ENCODE data around the gene ZNF726. TPM values are rescaled to one million over a fixed set of nuclear protein-coding genes. Genes with fewer than 3 reads are reported as not detected.
A peak's percentile ranks its signal among the peaks of the same experiment; 100 is the strongest.
"Not testable (repeated sequence)": the region's sequence is repeated elsewhere in the genome, so short reads cannot be mapped to it uniquely, and the experiment has no call there.

ZNF726 gene
- total RNA-seq, 2 experiments from 2014 or later = 19.1 to 20.2 TPM

GRCh38 chr19:23904406-23904805 lies 10.3 kb upstream of the ZNF726 start:
- Mint-ChIP-seq H3K4me1 (no peaks in the 10 kb centered on the region), H3K27ac (no peak overlapping the region), H3K36me3 (ENCODE audit: low read depth) (no peaks in the 10 kb centered on the region), H3K9me3 (ENCODE audit: low read depth) (peaks cover 21% of the 10 kb centered on the region), H3K27me3 (no peaks in the 10 kb centered on the region), H3K4me3 (no peak overlapping the region)
- POLR2A ChIA-PET = no interaction called here
- no peak for ATAC-seq
- CTCF ChIA-PET = no interaction called here
- DNase-seq = no peak
- intact Hi-C loops (cut with DNase I, micrococcal nuclease) = no loop called here

DNA sequence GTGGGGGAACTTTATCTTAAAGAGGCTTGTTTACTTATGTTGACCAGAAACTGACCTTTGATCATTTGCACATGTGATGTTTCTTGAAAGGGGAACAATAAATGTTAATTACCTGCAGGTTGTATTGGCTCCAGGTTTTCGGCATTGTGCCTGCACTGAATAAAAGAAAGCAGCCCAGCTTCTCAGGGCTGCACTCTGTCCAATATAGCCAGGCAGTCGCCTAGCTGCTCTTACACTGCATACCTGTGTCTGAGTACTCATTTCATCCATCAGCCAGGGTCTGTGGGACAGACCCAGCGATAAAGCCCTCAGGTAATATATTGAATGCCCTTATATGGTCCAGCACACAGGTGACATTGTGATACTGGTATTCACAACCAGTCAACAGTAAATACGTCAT lies 8.9 kb upstream of the ZNF726 start:
- Mint-ChIP-seq H3K27me3 (no peaks in the 10 kb centered on the region), H3K9me3 (ENCODE audit: low read depth) (peaks cover 21% of the 10 kb centered on the region), H3K27ac (no peak overlapping the region), H3K4me1 (no peaks in the 10 kb centered on the region), H3K36me3 (ENCODE audit: low read depth) (no peaks in the 10 kb centered on the region), H3K4me3 (no peak overlapping the region)
- ChIA-PET CTCF (no interaction called here), POLR2A (no interaction called here)
- DNase-seq (no peak), ATAC-seq (no peak)
- intact Hi-C loops (cut with DNase I, micrococcal nuclease) = no loop called here

DNA sequence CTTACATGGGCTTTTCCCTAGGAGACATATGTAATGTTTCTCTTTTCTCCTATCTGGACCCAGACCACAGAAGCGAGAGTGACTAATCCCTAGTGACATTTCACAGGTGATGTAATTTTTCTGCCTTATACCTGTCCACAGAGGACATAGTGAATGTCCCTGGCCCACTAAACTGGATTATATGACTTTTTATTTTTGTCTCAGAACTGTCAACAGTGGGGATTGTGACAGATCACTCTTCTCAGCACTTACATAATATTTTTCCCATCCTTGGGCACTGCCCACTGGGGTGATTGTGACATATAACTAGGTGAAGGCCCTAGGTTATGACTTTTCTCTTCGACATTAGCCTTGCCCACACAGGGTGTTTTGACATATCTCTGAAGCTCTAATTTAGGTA lies 7.9 kb upstream of the ZNF726 start:
- H3K4me3 Mint-ChIP-seq = no peak overlapping the region
- H3K27ac Mint-ChIP-seq = no peak overlapping the region
- no peaks in the 10 kb centered on the region for H3K4me1 Mint-ChIP-seq
- intact Hi-C loops (cut with DNase I, micrococcal nuclease) = no loop called here
- DNase-seq (no peak), ATAC-seq (no peak)
- no peaks in the 10 kb centered on the region for H3K36me3 Mint-ChIP-seq (ENCODE audit: low read depth)
- CTCF ChIA-PET = no interaction called here
- no peaks in the 10 kb centered on the region for H3K27me3 Mint-ChIP-seq
- H3K9me3 Mint-ChIP-seq (ENCODE audit: low read depth) = peaks cover 21% of the 10 kb centered on the region
- POLR2A ChIA-PET = no interaction called here

GRCh38 chr19:23908165-23908564 lies 6.5 kb upstream of the ZNF726 start:
- Mint-ChIP-seq H3K27me3 (no peaks in the 10 kb centered on the region), H3K9me3 (ENCODE audit: low read depth) (peaks cover 21% of the 10 kb centered on the region), H3K4me3 (no peak overlapping the region), H3K36me3 (ENCODE audit: low read depth) (no peaks in the 10 kb centered on the region), H3K27ac (no peak overlapping the region), H3K4me1 (no peaks in the 10 kb centered on the region)
- CTCF ChIA-PET = no interaction called here
- ATAC-seq (no peak), DNase-seq (no peak)
- POLR2A ChIA-PET = no interaction called here
- intact Hi-C loops (cut with DNase I, micrococcal nuclease) = no loop called here

GRCh38 chr19:23909222-23909621 lies 5.5 kb upstream of the ZNF726 start:
- POLR2A ChIA-PET = no interaction called here
- H3K27ac Mint-ChIP-seq = no peak overlapping the region

DNA sequence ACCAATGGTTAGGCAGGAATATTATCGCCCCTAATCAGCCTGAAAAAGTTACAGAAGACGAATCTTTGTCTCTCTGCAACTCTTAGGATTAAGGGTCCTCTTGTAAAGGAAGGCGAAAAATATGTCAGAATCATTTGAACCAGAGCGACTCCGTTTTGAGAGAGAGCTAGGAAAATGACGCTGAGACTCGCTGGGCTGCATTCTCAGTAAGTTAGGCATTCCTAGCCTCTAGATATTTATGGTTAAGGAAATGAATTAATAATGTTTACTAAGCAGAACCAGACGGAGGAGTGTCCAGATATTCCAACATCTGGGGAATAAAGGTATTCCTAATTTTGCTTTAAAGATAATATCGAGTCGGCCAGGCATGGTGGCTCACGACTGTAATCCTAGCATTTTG lies 755 bp upstream of the ZNF726 start:
- ATAC-seq (no peak), DNase-seq (no peak)
- Mint-ChIP-seq H3K4me3 (peak overlapping the region; percentile 94), H3K27ac (peak overlapping the region; percentile 58), H3K27me3 (no peaks in the 10 kb centered on the region), H3K9me3 (ENCODE audit: low read depth) (peaks cover 3% of the 10 kb centered on the region), H3K36me3 (ENCODE audit: low read depth) (peaks cover 29% of the 10 kb centered on the region), H3K4me1 (peaks cover 14% of the 10 kb centered on the region)
- intact Hi-C loops (cut with DNase I, micrococcal nuclease) = loop anchor here (1.0 to 5.0 kb wide), 10 partner anchors 33 to 1280 kb away; partner anchors contain the start of genes ZNF254 (in 1 of the 2), ZNF492 (in 1 of the 2), ZNF675 (in 1 of the 2) and ZNF681 (in 1 of the 2)
- POLR2A ChIA-PET = interaction anchor here (0.6 to 1.7 kb wide), 5 partner anchors 114 to 227 kb away, joined by 3 to 17 read pairs (median 4); partner anchors contain the start of genes ZNF254 and ZNF675
- CTCF ChIA-PET = no interaction called here

More at GRCh38 chr19:23909222-23909621, 5.5 kb upstream of the ZNF726 start:
- intact Hi-C loops (cut with DNase I, micrococcal nuclease) = no loop called here
- Mint-ChIP-seq H3K9me3 (ENCODE audit: low read depth) (peaks cover 22% of the 10 kb centered on the region), H3K36me3 (ENCODE audit: low read depth) (peaks cover 5% of the 10 kb centered on the region), H3K4me3 (no peak overlapping the region), H3K27me3 (no peaks in the 10 kb centered on the region), H3K4me1 (no peaks in the 10 kb centered on the region)
- ATAC-seq = no peak
- no peak for DNase-seq
- CTCF ChIA-PET = no interaction called here

DNA sequence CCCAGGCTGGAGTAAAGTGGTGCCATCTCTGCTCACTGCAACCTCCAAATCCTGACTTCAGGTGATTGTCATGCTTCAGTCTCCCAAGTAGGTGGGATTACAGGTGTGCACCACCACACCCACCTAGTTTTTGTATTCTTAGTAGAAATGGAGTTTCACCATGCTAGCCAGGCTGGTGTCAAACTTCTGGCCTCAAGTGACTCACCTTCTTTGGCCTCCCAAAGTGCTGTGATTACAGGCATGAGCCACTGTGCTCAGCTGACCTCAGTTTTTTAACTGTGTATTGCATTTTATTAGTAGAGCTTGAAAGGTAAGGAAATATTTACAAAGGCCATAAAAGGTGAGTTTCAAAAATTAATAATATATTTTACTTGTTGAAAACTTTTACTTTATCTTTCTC lies 2.3 kb downstream of the ZNF726 start:
- POLR2A ChIA-PET = no interaction called here
- H3K9me3 Mint-ChIP-seq (ENCODE audit: low read depth) = peaks cover 3% of the 10 kb centered on the region
- no peaks in the 10 kb centered on the region for H3K27me3 Mint-ChIP-seq
- intact Hi-C loops (cut with DNase I, micrococcal nuclease) = no loop called here
- H3K36me3 Mint-ChIP-seq (ENCODE audit: low read depth) = peaks cover 53% of the 10 kb centered on the region
- H3K4me3 Mint-ChIP-seq = no peak overlapping the region
- DNase-seq (peak; percentile 9), ATAC-seq (no peak)
- H3K27ac Mint-ChIP-seq = no peak overlapping the region
- CTCF ChIA-PET = no interaction called here
- peaks cover 14% of the 10 kb centered on the region for H3K4me1 Mint-ChIP-seq

DNA sequence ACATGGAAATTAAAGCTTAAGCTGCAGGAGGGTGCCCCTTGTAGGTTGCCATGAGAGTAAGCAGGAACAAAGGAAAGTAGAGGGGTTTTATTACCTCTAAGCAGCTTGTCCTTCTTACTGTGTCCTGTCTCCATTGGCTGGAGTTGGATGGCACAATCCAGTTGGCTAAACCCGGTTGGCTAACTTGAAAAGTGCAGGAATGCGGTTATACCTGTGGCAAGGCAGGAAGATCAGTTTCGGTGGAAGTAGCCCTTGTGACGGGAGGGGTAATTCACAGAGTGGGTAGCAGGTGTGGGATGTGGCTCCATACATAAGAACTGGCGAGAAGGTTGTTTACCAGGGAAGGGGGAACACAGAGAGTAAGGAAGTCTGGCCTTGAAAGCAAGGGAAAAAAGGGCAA lies 3.2 kb downstream of the ZNF726 start:
- CTCF ChIA-PET = no interaction called here
- Mint-ChIP-seq H3K36me3 (ENCODE audit: low read depth) (peaks cover 62% of the 10 kb centered on the region), H3K4me3 (peak overlapping the region; percentile 5), H3K27ac (no peak overlapping the region), H3K9me3 (ENCODE audit: low read depth) (peaks cover 3% of the 10 kb centered on the region), H3K4me1 (peaks cover 14% of the 10 kb centered on the region), H3K27me3 (no peaks in the 10 kb centered on the region)
- no peak for DNase-seq
- ATAC-seq = no peak
- intact Hi-C loops (cut with DNase I, micrococcal nuclease) = no loop called here
- POLR2A ChIA-PET = no interaction called here

GRCh38 chr19:23925285-23925684 lies 10.6 kb downstream of the ZNF726 start:
- Mint-ChIP-seq H3K4me1 (no peaks in the 10 kb centered on the region), H3K27ac (no peak overlapping the region), H3K27me3 (no peaks in the 10 kb centered on the region), H3K4me3 (no peak overlapping the region), H3K36me3 (ENCODE audit: low read depth) (peaks cover 62% of the 10 kb centered on the region), H3K9me3 (ENCODE audit: low read depth) (peaks cover 6% of the 10 kb centered on the region)
- CTCF ChIA-PET = no interaction called here
- DNase-seq (no peak), ATAC-seq (no peak)
- intact Hi-C loops (cut with DNase I, micrococcal nuclease) = loop anchor here in 1 of 2 experiments (10.0 kb wide), 1 partner anchor 700 kb away; no protein-coding TSS in a partner anchor
- POLR2A ChIA-PET = no interaction called here

DNA sequence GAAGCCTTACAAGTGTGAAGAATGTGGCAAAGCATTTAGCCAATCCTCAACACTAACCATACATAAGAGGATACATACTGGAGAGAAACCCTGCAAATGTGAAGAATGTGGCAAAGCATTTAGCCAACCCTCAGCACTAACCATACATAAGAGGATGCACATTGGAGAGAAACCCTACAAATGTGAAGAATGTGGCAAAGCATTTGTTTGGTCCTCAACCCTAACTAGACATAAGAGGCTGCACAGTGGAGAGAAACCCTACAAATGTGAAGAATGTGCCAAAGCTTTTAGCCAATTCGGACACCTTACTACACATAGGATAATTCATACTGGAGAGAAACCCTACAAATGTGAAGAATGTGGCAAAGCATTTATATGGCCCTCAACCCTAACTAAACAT lies 18.2 kb downstream of the ZNF726 start:
- ChIA-PET CTCF (no interaction called here), POLR2A (no interaction called here)
- H3K27ac Mint-ChIP-seq = no peak overlapping the region
- peaks cover 53% of the 10 kb centered on the region for H3K36me3 Mint-ChIP-seq (ENCODE audit: low read depth)
- DNase-seq (no peak), ATAC-seq (no peak)
- H3K27me3 Mint-ChIP-seq = no peaks in the 10 kb centered on the region
- no peak overlapping the region for H3K4me3 Mint-ChIP-seq
- peaks cover 42% of the 10 kb centered on the region for H3K9me3 Mint-ChIP-seq (ENCODE audit: low read depth)
- intact Hi-C loops (cut with DNase I, micrococcal nuclease) = no loop called here
- H3K4me1 Mint-ChIP-seq = no peaks in the 10 kb centered on the region

- DNase-seq; H3K27ac Mint-ChIP-seq; H3K4me3 Mint-ChIP-seq; intact Hi-C loops (cut with DNase I, micrococcal nuclease); POLR2A ChIA-PET; CTCF ChIA-PET; ATAC-seq; H3K4me1 Mint-ChIP-seq; H3K27me3 Mint-ChIP-seq: not testable (repeated sequence)
- H3K9me3 Mint-ChIP-seq (ENCODE audit: low read depth) = peaks cover 54% of the 10 kb centered on the region
- H3K36me3 Mint-ChIP-seq (ENCODE audit: low read depth) = peaks cover 62% of the 10 kb centered on the region
Observed at GRCh38 chr19:23937031-23937430, 22.3 kb downstream of the ZNF726 start.

- H3K27me3 Mint-ChIP-seq = no peaks in the 10 kb centered on the region
- ATAC-seq (no peak), DNase-seq (no peak)
- H3K27ac Mint-ChIP-seq = no peak overlapping the region
- no peak overlapping the region for H3K4me3 Mint-ChIP-seq
- peaks cover 8% of the 10 kb centered on the region for H3K4me1 Mint-ChIP-seq
- ChIA-PET CTCF (no interaction called here), POLR2A (no interaction called here)
- intact Hi-C loops (cut with DNase I, micrococcal nuclease) = no loop called here
- peaks cover 81% of the 10 kb centered on the region for H3K36me3 Mint-ChIP-seq (ENCODE audit: low read depth)
- H3K9me3 Mint-ChIP-seq (ENCODE audit: low read depth) = peaks cover 53% of the 10 kb centered on the region
Observed at GRCh38 chr19:23943411-23943810, 28.7 kb downstream of the ZNF726 start.

DNA sequence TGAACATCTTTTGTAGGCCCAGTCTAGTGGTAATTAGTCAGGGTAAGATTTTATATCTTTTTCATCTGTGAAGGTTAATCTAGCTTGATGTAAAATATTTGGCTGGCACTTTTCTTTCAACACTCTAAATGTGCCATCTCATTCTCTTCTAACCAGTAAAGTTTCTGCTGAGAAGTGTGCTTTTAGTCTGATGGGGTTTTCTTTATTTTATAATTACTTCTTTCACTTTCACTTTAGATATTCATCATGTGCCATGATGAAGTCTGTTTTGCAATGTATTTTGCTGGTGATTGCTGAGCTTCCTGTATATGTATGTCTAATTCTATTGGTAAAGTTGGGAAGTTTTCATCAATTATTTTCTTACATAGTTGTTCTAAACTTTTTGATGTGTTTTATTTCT lies 31.9 kb downstream of the ZNF726 start:
- Mint-ChIP-seq H3K4me1 (peaks cover 8% of the 10 kb centered on the region), H3K27ac (no peak overlapping the region), H3K4me3 (no peak overlapping the region), H3K27me3 (no peaks in the 10 kb centered on the region), H3K9me3 (ENCODE audit: low read depth) (peaks cover 36% of the 10 kb centered on the region), H3K36me3 (ENCODE audit: low read depth) (peaks cover 63% of the 10 kb centered on the region)
- intact Hi-C loops (cut with DNase I, micrococcal nuclease) = loop anchor here in 1 of 2 experiments (2.0 kb wide), 1 partner anchor 32 kb away; the partner anchor contains the start of gene ZNF726
- DNase-seq (no peak), ATAC-seq (no peak)
- CTCF ChIA-PET = no interaction called here
- POLR2A ChIA-PET = no interaction called here

Measured in activated CD4-positive, alpha-beta T cell treated with anti-CD3 and anti-CD28 coated beads for 36 hours (primary cell).